ENCODE measurements around the gene LCE1C.

LCE1C gene

GRCh38 chr1:152811671-152812070 lies 5.2 kb upstream of the LCE1C start, which contains the start of gene LCE1B:
Gene LCE1B (plus strand): TSS chr1:152811971. CDS start chr1:152812447, 476 bp downstream.
- no peak within 1 kb of the TSS for H2AFZ ChIP-seq (ENCODE audit: low read depth, low read length)
- ATAC-seq (ENCODE audit: insufficient read depth, low read depth): no peak
- no peak within 1 kb of the TSS for H3K4me2 ChIP-seq (ENCODE audit: insufficient read depth, low read length)
- no peaks in the 10 kb centered on the region for H3K9me3 ChIP-seq (ENCODE audit: insufficient read depth, low read length, severe bottlenecking)
- H3K4me3 ChIP-seq (ENCODE audit: low read depth in 1 of 2, low read length in 2 of 2): no peak within 1 kb of the TSS
- H3K4me1 ChIP-seq (ENCODE audit: insufficient read depth, low read length): no peaks in the 10 kb centered on the region
- H3K79me2 ChIP-seq (ENCODE audit: insufficient read depth, low read length): no peaks in the 10 kb centered on the region
- TF ChIP-seq EZH2 (IDR thresholded peaks at IDR 0.05; ENCODE audit: borderline replicate concordance, low read depth, low read length, severe bottlenecking): no peak
- TF ChIP-seq CTCF (IDR thresholded peaks at IDR 0.05; ENCODE audit: borderline replicate concordance, extremely low read depth, low read length, poor library complexity, severe bottlenecking): no peak
- no peaks in the 10 kb centered on the region for H3K36me3 ChIP-seq (ENCODE audit: insufficient read depth, low read length)
- DNase-seq: no peak
- no peaks in the 10 kb centered on the region for H3K27me3 ChIP-seq (ENCODE audit: insufficient read depth, low read length, poor library complexity)
- no peak within 1 kb of the TSS for H3K9ac ChIP-seq (ENCODE audit: low read depth, low read length)
- no peaks in the 10 kb centered on the region for H4K20me1 ChIP-seq (ENCODE audit: insufficient read depth, low read length)
- no peak within 1 kb of the TSS for H3K27ac ChIP-seq (ENCODE audit: low read length)

GRCh38 chr1:152811050-152811449 lies 4.6 kb upstream of the LCE1C start:
- H2AFZ ChIP-seq (ENCODE audit: low read depth, low read length): no peak overlapping the region
- no peaks in the 10 kb centered on the region for H3K79me2 ChIP-seq (ENCODE audit: insufficient read depth, low read length)
- peaks cover 3% of the 10 kb centered on the region; the same call in 1 of the 2 replicates for H4K20me1 ChIP-seq (ENCODE audit: insufficient read depth, low read length)
- no peaks in the 10 kb centered on the region for H3K36me3 ChIP-seq (ENCODE audit: insufficient read depth, low read length)
- H3K27ac ChIP-seq (ENCODE audit: low read length): no peak overlapping the region
- no peaks in the 10 kb centered on the region for H3K9me3 ChIP-seq (ENCODE audit: insufficient read depth, low read length, severe bottlenecking)
- TF ChIP-seq EZH2 (IDR thresholded peaks at IDR 0.05; ENCODE audit: borderline replicate concordance, low read depth, low read length, severe bottlenecking) (no peak), CTCF (IDR thresholded peaks at IDR 0.05; ENCODE audit: borderline replicate concordance, extremely low read depth, low read length, poor library complexity, severe bottlenecking) (no peak)
- H3K9ac ChIP-seq (ENCODE audit: low read depth, low read length): no peak overlapping the region
- H3K4me1 ChIP-seq (ENCODE audit: insufficient read depth, low read length): no peaks in the 10 kb centered on the region
- H3K4me3 ChIP-seq (ENCODE audit: low read depth in 1 of 2, low read length in 2 of 2): no peak overlapping the region
- H3K27me3 ChIP-seq (ENCODE audit: insufficient read depth, low read length, poor library complexity): no peaks in the 10 kb centered on the region
- no peak for ATAC-seq (ENCODE audit: insufficient read depth, low read depth)
- DNase-seq: no peak
- no peak overlapping the region for H3K4me2 ChIP-seq (ENCODE audit: insufficient read depth, low read length)

- Histone ChIP-seq H3K9ac (ENCODE audit: low read depth, low read length) (no peak overlapping the region), H3K9me3 (ENCODE audit: insufficient read depth, low read length, severe bottlenecking) (no peaks in the 10 kb centered on the region), H3K4me1 (ENCODE audit: insufficient read depth, low read length) (no peaks in the 10 kb centered on the region), H3K36me3 (ENCODE audit: insufficient read depth, low read length) (no peaks in the 10 kb centered on the region), H3K4me3 (ENCODE audit: low read depth in 1 of 2, low read length in 2 of 2) (no peak overlapping the region), H3K27me3 (ENCODE audit: insufficient read depth, low read length, poor library complexity) (peaks cover 10% of the 10 kb centered on the region), H4K20me1 (ENCODE audit: insufficient read depth, low read length) (0 out of 2 replicates have a peak, but pooled peaks cover under 1% of the 10 kb centered on the region), H3K4me2 (ENCODE audit: insufficient read depth, low read length) (no peak overlapping the region), H3K27ac (ENCODE audit: low read length) (no peak overlapping the region), H2AFZ (ENCODE audit: low read depth, low read length) (no peak overlapping the region), H3K79me2 (ENCODE audit: insufficient read depth, low read length) (no peaks in the 10 kb centered on the region)
- ATAC-seq (ENCODE audit: insufficient read depth, low read depth) (no peak), DNase-seq (no peak)
- TF ChIP-seq CTCF (IDR thresholded peaks at IDR 0.05; ENCODE audit: borderline replicate concordance, extremely low read depth, low read length, poor library complexity, severe bottlenecking): no peak
These were observed 5.1 kb downstream of the LCE1C start for GRCh38 chr1:152801333-152801732.

- H3K27me3 ChIP-seq (ENCODE audit: insufficient read depth, low read length, poor library complexity): peaks cover 2% of the 10 kb centered on the region
- TF ChIP-seq EZH2 (IDR thresholded peaks at IDR 0.05; ENCODE audit: borderline replicate concordance, low read depth, low read length, severe bottlenecking): no peak
- TF ChIP-seq CTCF (IDR thresholded peaks at IDR 0.05; ENCODE audit: borderline replicate concordance, extremely low read depth, low read length, poor library complexity, severe bottlenecking): no peak
- no peak within 1 kb of the TSS for H3K4me2 ChIP-seq (ENCODE audit: insufficient read depth, low read length)
- no peaks in the 10 kb centered on the region for H3K9me3 ChIP-seq (ENCODE audit: insufficient read depth, low read length, severe bottlenecking)
- H3K79me2 ChIP-seq (ENCODE audit: insufficient read depth, low read length): no peaks in the 10 kb centered on the region
- H3K27ac ChIP-seq (ENCODE audit: low read length): no peak within 1 kb of the TSS
- H3K4me3 ChIP-seq (ENCODE audit: low read depth in 1 of 2, low read length in 2 of 2): no peak within 1 kb of the TSS
- DNase-seq: no peak
- no peak within 1 kb of the TSS for H3K9ac ChIP-seq (ENCODE audit: low read depth, low read length)
- H4K20me1 ChIP-seq (ENCODE audit: insufficient read depth, low read length): no peaks in the 10 kb centered on the region
- no peaks in the 10 kb centered on the region for H3K36me3 ChIP-seq (ENCODE audit: insufficient read depth, low read length)
- no peak for ATAC-seq (ENCODE audit: insufficient read depth, low read depth)
- no peaks in the 10 kb centered on the region for H3K4me1 ChIP-seq (ENCODE audit: insufficient read depth, low read length)
- no peak within 1 kb of the TSS for H2AFZ ChIP-seq (ENCODE audit: low read depth, low read length)
These were observed 10.0 kb downstream of the LCE1C start, which contains the start of gene LCE1D for GRCh38 chr1:152796421-152796820. Gene LCE1D (plus strand): TSS chr1:152796721. CDS start chr1:152797795, 1,074 bp downstream.
